GM18861 (cell line): ENCODE results near the gene CBR4.
"Not testable (repeated sequence)": the region's sequence is repeated elsewhere in the genome, so short reads cannot be mapped to it uniquely, and the experiment has no call there.

Experiments
- ATAC-seq: cut with Tn5 transposase; IDR thresholded peaks from one replicate; pipeline ENCODE4 v1.9.1; 2021; ENCODE audit not compliant: unreplicated experiment

The CBR4 gene

DNA sequence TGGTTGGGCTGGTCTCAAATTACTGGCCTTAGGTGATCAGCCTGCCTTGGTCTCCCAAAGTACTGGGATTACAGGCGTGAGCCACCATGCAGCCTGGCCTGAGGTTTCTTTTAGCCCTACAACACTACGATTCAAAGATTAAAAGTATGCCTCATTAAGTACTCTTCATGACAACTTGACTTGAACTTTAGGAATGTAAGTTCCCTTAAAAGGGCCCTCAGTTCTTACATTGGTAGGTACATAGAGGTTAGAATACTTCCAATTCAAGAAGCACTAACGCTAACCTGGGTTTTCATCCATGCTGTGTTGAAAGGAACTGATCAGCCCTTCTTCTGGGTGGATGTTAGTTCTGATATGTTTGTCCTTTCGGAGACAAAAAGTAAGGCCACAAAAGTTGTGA lies 15.1 kb downstream of the CBR4 start:
- no peak for ATAC-seq

DNA sequence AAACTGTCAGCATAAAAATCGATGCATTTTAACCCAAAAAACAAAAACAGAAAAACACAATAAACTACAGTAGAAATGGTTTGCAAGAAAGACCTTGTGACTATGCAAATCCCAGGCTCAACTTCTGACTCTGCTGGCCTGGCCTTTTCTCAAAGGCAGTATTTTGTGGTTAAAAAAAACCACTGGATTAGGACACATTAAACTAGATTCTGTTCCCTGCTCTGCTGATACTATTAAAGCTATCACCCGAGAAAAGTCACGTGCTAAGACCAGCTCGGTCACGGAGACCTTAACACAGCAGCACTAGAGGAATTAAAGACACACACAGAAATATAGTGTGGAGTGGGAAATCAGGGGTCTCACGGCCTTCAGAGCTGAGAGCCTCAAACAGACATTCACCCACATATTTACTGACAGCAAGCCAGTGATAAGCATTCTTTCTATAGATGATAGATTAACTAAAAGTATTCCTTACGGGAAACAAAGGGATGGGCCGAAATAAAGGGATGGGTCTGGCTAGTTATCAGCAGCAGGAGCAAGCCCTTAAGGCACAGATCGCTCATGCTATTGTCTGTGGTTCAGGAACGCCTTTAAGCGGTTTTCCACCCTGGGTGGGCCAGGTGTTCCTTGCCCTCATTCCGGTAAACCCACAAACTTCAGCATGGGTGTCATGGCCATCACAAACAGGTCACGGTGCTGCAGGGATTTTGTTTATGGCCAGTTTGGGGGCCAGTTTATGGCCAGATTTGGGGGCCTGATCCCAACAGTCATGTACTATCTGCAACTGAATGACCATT lies 16.1 kb downstream of the CBR4 start:
- no peak for ATAC-seq

DNA sequence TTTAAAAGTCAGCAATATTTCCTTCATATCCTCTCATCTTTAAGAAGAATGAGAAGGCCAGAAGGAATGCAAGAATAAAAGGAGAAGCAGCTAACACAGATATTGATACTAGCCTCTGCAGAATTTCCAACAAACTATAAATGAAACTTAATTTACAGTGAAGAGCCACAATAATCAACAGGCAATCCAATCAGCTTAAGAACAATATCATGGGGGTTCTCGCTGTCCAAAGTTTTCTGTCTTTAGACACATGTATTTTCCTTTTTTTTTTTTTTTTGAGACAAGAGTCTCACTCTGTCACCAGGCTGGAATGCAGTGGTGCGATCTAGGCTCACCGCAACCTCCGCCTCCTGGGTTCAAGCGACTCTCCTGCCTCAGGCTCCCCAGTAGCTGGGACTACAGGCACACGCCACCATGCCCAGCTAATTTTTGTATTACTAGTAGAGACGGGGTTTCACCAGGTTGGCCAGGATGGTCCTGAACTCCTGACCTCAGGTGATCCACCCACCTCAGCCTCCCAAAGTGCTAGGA lies 17.0 kb downstream of the CBR4 start:
- ATAC-seq: not testable (repeated sequence)

DNA sequence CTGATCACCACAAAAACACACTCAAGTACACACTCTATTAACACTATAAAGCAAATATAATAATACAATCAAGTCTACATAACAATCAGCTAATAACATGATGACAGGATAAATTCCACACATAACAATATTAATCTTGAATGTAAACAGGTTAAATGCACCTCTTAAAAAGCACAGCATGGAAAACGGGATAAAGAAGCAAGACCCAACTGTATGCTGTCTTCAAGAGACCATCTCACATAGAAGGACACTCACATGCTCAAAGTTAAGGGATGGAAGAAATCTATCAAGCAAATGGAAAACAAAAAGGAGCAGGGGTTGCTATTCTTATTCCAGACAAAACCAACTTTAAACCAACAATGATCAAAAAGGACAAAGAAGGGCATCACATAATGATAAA lies 28.1 kb downstream of the CBR4 start:
- ATAC-seq: no peak

DNA sequence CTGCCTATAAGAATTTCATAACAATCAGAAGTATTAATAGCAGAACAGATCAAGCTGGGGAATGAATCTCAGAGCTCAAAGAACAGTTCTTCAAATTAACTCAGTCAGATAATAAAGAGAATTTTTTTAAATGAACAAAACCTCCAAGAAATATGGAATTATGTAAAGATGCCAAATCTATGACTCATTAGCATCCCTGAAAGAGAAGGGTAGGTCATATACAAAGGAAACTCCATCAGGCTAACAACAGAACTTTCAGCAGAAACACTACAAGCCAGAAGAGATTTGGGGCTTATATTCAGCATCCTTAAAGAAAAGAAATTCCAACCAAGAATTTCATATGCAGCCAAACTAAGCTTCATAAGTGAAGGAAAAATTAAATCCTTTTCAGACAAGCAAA lies 28.6 kb downstream of the CBR4 start:
- ATAC-seq: no peak

- ATAC-seq: no peak
Measured at GRCh38 chr4:168979338-168979737, 30.7 kb downstream of the CBR4 start.

- ATAC-seq: no peak
Measured at GRCh38 chr4:168978001-168978700, 31.9 kb downstream of the CBR4 start.

GRCh38 chr4:168972596-168972995 lies 37.5 kb downstream of the CBR4 start:
- no peak for ATAC-seq

GRCh38 chr4:168960716-168961115 lies 49.3 kb downstream of the CBR4 start:
- ATAC-seq: no peak

- ATAC-seq: no peak
Measured at GRCh38 chr4:168955674-168956073, 54.4 kb downstream of the CBR4 start.

DNA sequence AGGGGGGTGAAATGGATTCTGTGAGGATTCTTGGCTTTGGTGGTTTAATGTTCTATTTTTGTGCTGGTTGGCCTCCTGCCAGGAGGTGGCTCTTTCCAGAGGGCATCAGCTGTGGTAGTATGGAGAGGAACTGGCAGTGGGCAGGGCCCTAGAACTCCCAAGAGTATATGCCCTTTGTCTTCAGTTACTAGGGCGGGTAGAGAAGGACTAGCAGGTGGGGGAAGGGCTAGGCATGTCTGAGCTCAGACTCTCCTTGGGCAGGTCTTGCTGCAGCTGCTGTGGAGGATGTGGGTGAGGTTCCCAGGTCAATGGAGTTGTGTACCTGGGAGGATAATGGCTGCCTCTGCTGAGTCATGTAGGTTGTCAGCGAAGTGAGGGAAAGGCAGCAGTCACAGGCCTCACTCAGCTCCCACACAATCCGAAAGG lies 57.2 kb downstream of the CBR4 start:
- ATAC-seq: not testable (repeated sequence)

DNA sequence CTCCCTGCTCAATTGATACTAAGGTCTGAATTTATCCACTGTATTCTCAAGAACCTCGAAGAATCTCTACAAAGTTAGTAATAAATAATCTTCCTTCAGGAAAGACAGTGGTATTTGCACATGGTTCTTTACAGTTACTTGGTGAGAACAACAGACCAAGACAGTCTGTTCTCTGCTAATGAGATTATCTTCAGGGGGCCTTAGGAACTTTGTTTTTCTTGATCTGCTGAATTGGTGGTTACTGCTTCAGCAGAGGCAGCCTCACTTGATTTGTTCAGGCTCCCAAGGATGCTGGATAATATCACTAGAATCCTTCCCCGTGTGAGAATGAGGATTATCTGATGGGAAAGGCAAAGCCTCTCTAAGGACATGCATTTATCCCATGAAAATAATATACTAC lies 64.8 kb downstream of the CBR4 start:
- no peak for ATAC-seq

DNA sequence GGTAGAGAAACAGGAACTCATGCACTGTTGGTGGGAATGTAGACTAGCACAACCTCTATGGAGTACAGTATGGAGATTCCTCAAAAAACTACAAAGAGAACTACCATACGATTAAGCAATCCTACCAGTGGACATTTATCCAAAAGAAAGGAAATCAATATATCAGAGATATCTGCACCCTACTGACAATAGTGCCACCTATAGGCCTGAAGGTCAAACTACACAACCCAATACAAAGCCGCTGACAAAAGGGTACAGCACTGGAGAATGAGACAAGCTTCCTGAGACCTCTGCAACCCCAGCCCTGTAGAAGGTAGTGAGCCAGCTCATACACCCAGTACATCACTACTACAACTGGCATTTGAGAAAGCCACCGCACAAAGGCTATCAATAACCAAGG lies 67.1 kb downstream of the CBR4 start:
- ATAC-seq: no peak
